Measurements from ENCODE around the gene MAP4K3. TPM values are rescaled to one million over a fixed set of nuclear protein-coding genes. Genes with fewer than 3 reads are reported as not detected.

The MAP4K3 gene
- total and polyA plus RNA-seq, 2 of the 8 experiments (the other 6 are each of a cell fraction or from before 2014, with no cell fraction given) = 11.4 to 63.0 TPM

DNA sequence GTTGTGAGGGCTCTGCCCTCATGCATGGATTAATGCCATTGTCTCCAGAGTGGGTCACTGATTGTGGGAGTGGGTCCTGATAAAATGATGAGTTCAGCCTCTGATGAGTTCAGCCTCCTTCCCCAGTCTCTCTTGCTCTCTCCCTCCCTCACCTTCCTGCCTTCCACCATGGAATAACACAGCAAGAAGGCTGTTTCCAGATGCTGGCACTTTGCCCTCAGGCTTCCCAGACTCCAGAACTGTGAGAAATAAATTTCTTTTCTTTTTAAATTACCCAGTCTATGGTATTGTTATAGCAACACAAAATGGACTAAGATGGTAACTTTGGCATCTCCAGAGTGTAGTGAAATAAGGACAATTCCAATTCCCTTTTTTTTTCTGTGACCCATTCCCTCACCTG lies 47.1 kb upstream of the MAP4K3 start (continued):
- no peak for TF ChIP-seq CHD7 (IDR thresholded peaks at IDR 0.05; ENCODE audit: insufficient replicate concordance, low read length)
- TF ChIP-seq TAF7 (optimal IDR thresholded peaks at IDR 0.05; ENCODE audit: borderline replicate concordance, low read depth, low read length) = no peak
- TF ChIP-seq JUN (IDR thresholded peaks at IDR 0.05; ENCODE audit: low read depth, low read length) = no peak
- TF ChIP-seq NANOG (IDR thresholded peaks at IDR 0.05; ENCODE audit: insufficient read depth, low read depth, low read length, poor library complexity, severe bottlenecking) = no peak
- no peak for TF ChIP-seq BACH1 (IDR thresholded peaks at IDR 0.05; ENCODE audit: low read length)
- TF ChIP-seq GABPA (IDR thresholded peaks at IDR 0.05; ENCODE audit: borderline replicate concordance, insufficient read depth, low read length) = no peak
- TF ChIP-seq NRF1 (IDR thresholded peaks at IDR 0.05; ENCODE audit: low read depth, low read length) = no peak
- TF ChIP-seq POLR2AphosphoS5 (IDR thresholded peaks at IDR 0.05; ENCODE audit: low read depth, low read length) = no peak
